ENCODE results near the gene MYH15. TPM values are rescaled to one million over a fixed set of nuclear protein-coding genes. Genes with fewer than 3 reads are reported as not detected.

Gene MYH15
- total RNA-seq, 6 experiments from 2014 or later: 0.19 to 0.59 (median 0.31) TPM

GRCh38 chr3:108487439-108487838 is 23.0 kb downstream of the MYH15 start:
- no peak overlapping the region for H3K27ac Mint-ChIP-seq
- H3K36me3 Mint-ChIP-seq (ENCODE audit: low read depth): no peaks in the 10 kb centered on the region
- no peaks in the 10 kb centered on the region for H3K9me3 Mint-ChIP-seq
- H3K4me1 Mint-ChIP-seq (ENCODE audit: low read depth): peaks cover 40% of the 10 kb centered on the region
- DNase-seq: no peak
- TF ChIP-seq, protein P1, sequence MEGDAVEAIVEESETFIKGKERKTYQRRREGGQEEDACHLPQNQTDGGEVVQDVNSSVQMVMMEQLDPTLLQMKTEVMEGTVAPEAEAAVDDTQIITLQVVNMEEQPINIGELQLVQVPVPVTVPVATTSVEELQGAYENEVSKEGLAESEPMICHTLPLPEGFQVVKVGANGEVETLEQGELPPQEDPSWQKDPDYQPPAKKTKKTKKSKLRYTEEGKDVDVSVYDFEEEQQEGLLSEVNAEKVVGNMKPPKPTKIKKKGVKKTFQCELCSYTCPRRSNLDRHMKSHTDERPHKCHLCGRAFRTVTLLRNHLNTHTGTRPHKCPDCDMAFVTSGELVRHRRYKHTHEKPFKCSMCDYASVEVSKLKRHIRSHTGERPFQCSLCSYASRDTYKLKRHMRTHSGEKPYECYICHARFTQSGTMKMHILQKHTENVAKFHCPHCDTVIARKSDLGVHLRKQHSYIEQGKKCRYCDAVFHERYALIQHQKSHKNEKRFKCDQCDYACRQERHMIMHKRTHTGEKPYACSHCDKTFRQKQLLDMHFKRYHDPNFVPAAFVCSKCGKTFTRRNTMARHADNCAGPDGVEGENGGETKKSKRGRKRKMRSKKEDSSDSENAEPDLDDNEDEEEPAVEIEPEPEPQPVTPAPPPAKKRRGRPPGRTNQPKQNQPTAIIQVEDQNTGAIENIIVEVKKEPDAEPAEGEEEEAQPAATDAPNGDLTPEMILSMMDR (IDR thresholded peaks at IDR 0.05): no peak
- H3K4me3 Mint-ChIP-seq: no peak overlapping the region
- H3K27me3 Mint-ChIP-seq (ENCODE audit: insufficient read depth): 0 out of 2 replicates have a peak, but pooled peaks cover 2% of the 10 kb centered on the region

DNA sequence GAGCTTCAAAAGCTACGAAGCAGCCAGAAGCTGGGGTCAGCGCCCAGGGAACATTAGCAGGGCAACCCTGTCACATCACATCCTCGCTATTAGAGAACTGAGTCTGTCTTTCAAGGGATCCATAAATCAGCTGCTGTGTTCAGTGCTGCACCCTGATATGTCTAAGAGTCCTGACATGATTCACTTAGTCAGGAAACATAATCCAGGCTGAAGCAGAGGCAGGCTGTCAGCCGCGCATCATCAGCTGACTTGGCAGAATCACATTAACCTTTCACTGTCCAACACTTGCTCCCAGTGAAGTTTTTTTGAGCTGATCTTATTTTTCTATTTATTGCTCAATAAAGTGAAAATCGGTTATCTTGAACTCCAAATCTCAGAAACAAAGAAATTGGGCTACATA is 23.5 kb downstream of the MYH15 start:
- peaks cover 40% of the 10 kb centered on the region for H3K4me1 Mint-ChIP-seq (ENCODE audit: low read depth)
- H3K27me3 Mint-ChIP-seq (ENCODE audit: insufficient read depth): 0 out of 2 replicates have a peak, but pooled peaks cover 2% of the 10 kb centered on the region
- H3K36me3 Mint-ChIP-seq (ENCODE audit: low read depth): no peaks in the 10 kb centered on the region
- no peak overlapping the region for H3K4me3 Mint-ChIP-seq
- no peak overlapping the region for H3K27ac Mint-ChIP-seq
- H3K9me3 Mint-ChIP-seq: no peaks in the 10 kb centered on the region
- peak; percentile 32 for DNase-seq
- TF ChIP-seq, protein P1 (IDR thresholded peaks at IDR 0.05): no peak

GRCh38 chr3:108486338-108486737 is 24.1 kb downstream of the MYH15 start:
- Mint-ChIP-seq H3K36me3 (ENCODE audit: low read depth) (no peaks in the 10 kb centered on the region), H3K4me1 (ENCODE audit: low read depth) (peaks cover 40% of the 10 kb centered on the region), H3K27ac (no peak overlapping the region), H3K27me3 (ENCODE audit: insufficient read depth) (0 out of 2 replicates have a peak, but pooled peaks cover 2% of the 10 kb centered on the region), H3K9me3 (no peaks in the 10 kb centered on the region), H3K4me3 (no peak overlapping the region)
- DNase-seq: no peak
- TF ChIP-seq, protein P1 (IDR thresholded peaks at IDR 0.05): no peak

GRCh38 chr3:108485146-108485545 is 25.2 kb downstream of the MYH15 start:
- H3K36me3 Mint-ChIP-seq (ENCODE audit: low read depth): no peaks in the 10 kb centered on the region
- H3K4me3 Mint-ChIP-seq: no peak overlapping the region
- DNase-seq: no peak
- no peaks in the 10 kb centered on the region for H3K9me3 Mint-ChIP-seq
- TF ChIP-seq, protein P1 (IDR thresholded peaks at IDR 0.05): no peak
- 0 out of 2 replicates have a peak, but pooled peaks cover 2% of the 10 kb centered on the region for H3K27me3 Mint-ChIP-seq (ENCODE audit: insufficient read depth)
- no peak overlapping the region for H3K27ac Mint-ChIP-seq
- peaks cover 40% of the 10 kb centered on the region for H3K4me1 Mint-ChIP-seq (ENCODE audit: low read depth)

- no peak overlapping the region for H3K27ac Mint-ChIP-seq
These were observed 31.2 kb downstream of the MYH15 start for GRCh38 chr3:108479224-108479623.

More at GRCh38 chr3:108479224-108479623, 31.2 kb downstream of the MYH15 start:
- DNase-seq: no peak
- peaks cover 35% of the 10 kb centered on the region for H3K4me1 Mint-ChIP-seq (ENCODE audit: low read depth)
- no peaks in the 10 kb centered on the region for H3K9me3 Mint-ChIP-seq
- H3K36me3 Mint-ChIP-seq (ENCODE audit: low read depth): no peaks in the 10 kb centered on the region
- TF ChIP-seq, protein P1 (IDR thresholded peaks at IDR 0.05): no peak
- H3K27me3 Mint-ChIP-seq (ENCODE audit: insufficient read depth): no peaks in the 10 kb centered on the region
- no peak overlapping the region for H3K4me3 Mint-ChIP-seq

All from HFFc6 (cell line).